ENCODE data around the gene VTI1A. TPM values are rescaled to one million over a fixed set of nuclear protein-coding genes. Genes with fewer than 3 reads are reported as not detected.

The VTI1A gene
- total and polyA plus RNA-seq, 2 of the 4 experiments (the other 2 are of a cell fraction) = 9.7 to 24.9 TPM

DNA sequence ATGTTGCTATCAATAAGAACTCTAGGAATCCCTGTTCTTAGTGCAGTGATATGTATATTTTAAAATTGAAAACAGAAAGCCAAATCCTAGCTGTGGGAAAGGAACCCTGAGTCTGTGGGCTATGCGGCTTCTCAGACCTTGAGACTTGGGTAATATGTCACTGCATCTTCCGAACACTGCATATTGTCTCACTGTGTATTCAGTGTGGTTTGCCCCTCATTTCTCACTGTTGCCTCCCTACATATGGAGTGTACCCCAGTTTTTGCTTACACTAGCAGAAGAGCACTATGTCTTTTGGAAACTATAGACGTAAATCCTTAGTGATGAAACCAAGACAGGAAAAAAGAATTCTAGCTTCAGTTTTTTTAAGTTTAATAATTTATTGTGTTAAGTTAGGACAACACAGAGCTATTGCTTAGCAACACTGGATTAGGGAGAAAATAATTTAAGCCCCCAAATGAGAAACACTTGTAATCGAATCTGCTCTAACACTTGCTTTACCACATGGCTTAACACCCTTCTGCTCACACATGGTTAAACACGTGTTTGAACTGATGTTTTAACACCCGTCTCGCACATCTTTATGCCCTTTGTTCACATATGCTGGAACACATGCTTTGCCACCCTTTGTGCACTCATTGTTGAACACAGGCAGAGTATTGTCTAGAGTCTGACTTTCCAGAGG is 251.3 kb downstream of the VTI1A start:
- Histone ChIP-seq H2AK5ac (ENCODE audit: low read depth, low read length) (no peak overlapping the region), H3K36me3 (ENCODE audit: control insufficient read depth, insufficient read depth, low read length) (no peaks in the 10 kb centered on the region), H3K9me3 (ENCODE audit: control insufficient read depth, insufficient read depth, low read length) (no peaks in the 10 kb centered on the region), H3K23ac (ENCODE audit: low read depth, low read length) (no peak overlapping the region), H3K18ac (ENCODE audit: low read depth, low read length) (no peak overlapping the region), H4K5ac (ENCODE audit: low read depth, low read length) (no peak overlapping the region), H4K20me1 (ENCODE audit: insufficient read depth, low read length) (no peaks in the 10 kb centered on the region), H3K56ac (ENCODE audit: extremely low read depth, insufficient read depth, low read length) (no peak overlapping the region), H2BK20ac (ENCODE audit: low read depth, low read length) (no peak overlapping the region), H3K79me1 (ENCODE audit: low read depth in 1 of 2, low read length in 2 of 2) (no peaks in the 10 kb centered on the region), H3K9ac (ENCODE audit: low read depth, low read length) (no peak overlapping the region), H3K27ac (ENCODE audit: insufficient read depth, low read length) (no peak overlapping the region), H3K4me1 (ENCODE audit: control insufficient read depth, insufficient read depth, low read length) (no peaks in the 10 kb centered on the region), H4K91ac (ENCODE audit: insufficient read depth, low read depth, low read length) (no peak overlapping the region), H2AFZ (replicated peaks; ENCODE audit: low read length, poor library complexity) (no peak overlapping the region), H3K14ac (replicated peaks; ENCODE audit: low read depth, low read length) (no peak overlapping the region), H2AK9ac (replicated peaks; ENCODE audit: low read depth, low read length, poor library complexity) (no peak overlapping the region), H4K8ac (ENCODE audit: low read depth in 2 of 2, low read length in 2 of 2) (no peak overlapping the region), H3K4me2 (ENCODE audit: low read depth, low read length) (no peak overlapping the region), H2BK5ac (ENCODE audit: low read depth, low read length, poor library complexity, severe bottlenecking) (no peak overlapping the region), H3K4me3 (ENCODE audit: insufficient read depth, low read depth, low read length) (no peak overlapping the region), H2BK15ac (ENCODE audit: low read depth, low read length) (no peak overlapping the region), H3K4ac (ENCODE audit: low read depth, low read length) (no peak overlapping the region), H3K27me3 (ENCODE audit: control insufficient read depth, insufficient read depth, low read length) (no peaks in the 10 kb centered on the region), H3K9me1 (ENCODE audit: insufficient read depth, low read length) (no peaks in the 10 kb centered on the region), H2BK120ac (ENCODE audit: low read depth, low read length) (no peak overlapping the region)
- 72% methylated on average over 3 of the region's 7 CpGs; no CpG with 5 or more reads in 1 of the 2 experiments for WGBS, 2 experiments (ENCODE audit: extremely low coverage in 2 of 2, insufficient read length in 1 of 2)
- ChIA-PET POLR2A (ENCODE audit: unreplicated experiment) (no interaction called here), CTCF (no interaction called here)
- BruUV-seq (replicated peaks) = no TSS peak
- intact Hi-C loops (cut with micrococcal nuclease) = no loop called here
- DNase-seq (no peak), ATAC-seq (ENCODE audit: low read depth) (peak; percentile 42)
- dilution Hi-C loops (cut with HindIII; ENCODE audit: low sequenced_read_pairs, unreplicated experiment) = no loop called here
- TF ChIP-seq SMC3 (IDR thresholded peaks at IDR 0.05; ENCODE audit: low read depth, low read length) = no peak
- TF ChIP-seq MXI1 (IDR thresholded peaks at IDR 0.05; ENCODE audit: borderline replicate concordance, low read depth, low read length) = no peak
- TF ChIP-seq RCOR1 (IDR thresholded peaks at IDR 0.05; ENCODE audit: insufficient replicate concordance, low read length) = no peak
- no peak for TF ChIP-seq CHD1 (IDR thresholded peaks at IDR 0.05; ENCODE audit: low read depth, low read length)
- TF ChIP-seq RFX5 (IDR thresholded peaks at IDR 0.05; ENCODE audit: low read depth, low read length) = no peak
- TF ChIP-seq, protein P1, sequence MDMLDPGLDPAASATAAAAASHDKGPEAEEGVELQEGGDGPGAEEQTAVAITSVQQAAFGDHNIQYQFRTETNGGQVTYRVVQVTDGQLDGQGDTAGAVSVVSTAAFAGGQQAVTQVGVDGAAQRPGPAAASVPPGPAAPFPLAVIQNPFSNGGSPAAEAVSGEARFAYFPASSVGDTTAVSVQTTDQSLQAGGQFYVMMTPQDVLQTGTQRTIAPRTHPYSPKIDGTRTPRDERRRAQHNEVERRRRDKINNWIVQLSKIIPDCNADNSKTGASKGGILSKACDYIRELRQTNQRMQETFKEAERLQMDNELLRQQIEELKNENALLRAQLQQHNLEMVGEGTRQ (IDR thresholded peaks at IDR 0.05; ENCODE audit: low read depth, low read length) = no peak
- TF ChIP-seq, protein P2, sequence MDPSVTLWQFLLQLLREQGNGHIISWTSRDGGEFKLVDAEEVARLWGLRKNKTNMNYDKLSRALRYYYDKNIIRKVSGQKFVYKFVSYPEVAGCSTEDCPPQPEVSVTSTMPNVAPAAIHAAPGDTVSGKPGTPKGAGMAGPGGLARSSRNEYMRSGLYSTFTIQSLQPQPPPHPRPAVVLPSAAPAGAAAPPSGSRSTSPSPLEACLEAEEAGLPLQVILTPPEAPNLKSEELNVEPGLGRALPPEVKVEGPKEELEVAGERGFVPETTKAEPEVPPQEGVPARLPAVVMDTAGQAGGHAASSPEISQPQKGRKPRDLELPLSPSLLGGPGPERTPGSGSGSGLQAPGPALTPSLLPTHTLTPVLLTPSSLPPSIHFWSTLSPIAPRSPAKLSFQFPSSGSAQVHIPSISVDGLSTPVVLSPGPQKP (IDR thresholded peaks at IDR 0.05; ENCODE audit: borderline replicate concordance, low read depth, low read length) = no peak
- TF ChIP-seq, protein P3, sequence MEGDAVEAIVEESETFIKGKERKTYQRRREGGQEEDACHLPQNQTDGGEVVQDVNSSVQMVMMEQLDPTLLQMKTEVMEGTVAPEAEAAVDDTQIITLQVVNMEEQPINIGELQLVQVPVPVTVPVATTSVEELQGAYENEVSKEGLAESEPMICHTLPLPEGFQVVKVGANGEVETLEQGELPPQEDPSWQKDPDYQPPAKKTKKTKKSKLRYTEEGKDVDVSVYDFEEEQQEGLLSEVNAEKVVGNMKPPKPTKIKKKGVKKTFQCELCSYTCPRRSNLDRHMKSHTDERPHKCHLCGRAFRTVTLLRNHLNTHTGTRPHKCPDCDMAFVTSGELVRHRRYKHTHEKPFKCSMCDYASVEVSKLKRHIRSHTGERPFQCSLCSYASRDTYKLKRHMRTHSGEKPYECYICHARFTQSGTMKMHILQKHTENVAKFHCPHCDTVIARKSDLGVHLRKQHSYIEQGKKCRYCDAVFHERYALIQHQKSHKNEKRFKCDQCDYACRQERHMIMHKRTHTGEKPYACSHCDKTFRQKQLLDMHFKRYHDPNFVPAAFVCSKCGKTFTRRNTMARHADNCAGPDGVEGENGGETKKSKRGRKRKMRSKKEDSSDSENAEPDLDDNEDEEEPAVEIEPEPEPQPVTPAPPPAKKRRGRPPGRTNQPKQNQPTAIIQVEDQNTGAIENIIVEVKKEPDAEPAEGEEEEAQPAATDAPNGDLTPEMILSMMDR (conservative IDR thresholded peaks at IDR 0.05; ENCODE audit: low read depth, low read length) = no peak
- in situ Hi-C loops (cut with MboI; ENCODE audit: low sequenced_read_pairs) = no loop called here

Measured in IMR-90 (cell line).